OCI-LY1 (cell line): ENCODE measurements around the gene USP46.

Experiments
- EZH2 ChIP-seq: fragments of 200-600 bp; sonication (generic), shearing (Covaris generic); IDR thresholded peaks from 2 replicates; pipeline ENCODE4 v1.8.0; 2017; ENCODE audit warnings: borderline replicate concordance, mixed run types, mild to moderate bottlenecking, antibody characterized with exemption, low read length, moderate library complexity, mixed read lengths
- TF ChIP-seq, protein P1 (sequence below): fragments of 200-600 bp; sonication (generic), shearing (Covaris generic); IDR thresholded peaks from 2 replicates; pipeline ENCODE4 v1.5.1; 2017; ENCODE audit warnings: mild to moderate bottlenecking, antibody characterized with exemption, low read length, moderate library complexity, mixed read lengths

DNA sequence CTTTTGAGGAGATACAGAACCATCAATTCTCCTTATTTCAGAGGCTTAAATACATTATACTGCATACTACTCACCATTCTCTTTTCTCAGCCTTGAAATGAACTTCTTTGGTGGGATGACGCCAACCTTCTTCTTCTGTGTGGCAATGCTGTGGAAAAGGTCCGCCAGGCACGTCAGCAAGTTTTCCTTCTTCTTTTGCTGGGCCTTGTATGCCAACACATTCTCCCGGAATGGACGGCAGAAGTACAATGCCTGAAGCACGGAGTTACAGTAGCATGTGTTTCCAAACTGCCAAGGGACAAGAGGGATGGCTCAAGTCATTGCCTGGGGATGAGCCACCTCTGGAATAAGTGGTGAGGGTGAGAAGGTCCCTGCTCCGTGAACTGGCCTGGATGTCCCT, 31.2 kb downstream of the USP46 start:
- TF ChIP-seq, protein P1, sequence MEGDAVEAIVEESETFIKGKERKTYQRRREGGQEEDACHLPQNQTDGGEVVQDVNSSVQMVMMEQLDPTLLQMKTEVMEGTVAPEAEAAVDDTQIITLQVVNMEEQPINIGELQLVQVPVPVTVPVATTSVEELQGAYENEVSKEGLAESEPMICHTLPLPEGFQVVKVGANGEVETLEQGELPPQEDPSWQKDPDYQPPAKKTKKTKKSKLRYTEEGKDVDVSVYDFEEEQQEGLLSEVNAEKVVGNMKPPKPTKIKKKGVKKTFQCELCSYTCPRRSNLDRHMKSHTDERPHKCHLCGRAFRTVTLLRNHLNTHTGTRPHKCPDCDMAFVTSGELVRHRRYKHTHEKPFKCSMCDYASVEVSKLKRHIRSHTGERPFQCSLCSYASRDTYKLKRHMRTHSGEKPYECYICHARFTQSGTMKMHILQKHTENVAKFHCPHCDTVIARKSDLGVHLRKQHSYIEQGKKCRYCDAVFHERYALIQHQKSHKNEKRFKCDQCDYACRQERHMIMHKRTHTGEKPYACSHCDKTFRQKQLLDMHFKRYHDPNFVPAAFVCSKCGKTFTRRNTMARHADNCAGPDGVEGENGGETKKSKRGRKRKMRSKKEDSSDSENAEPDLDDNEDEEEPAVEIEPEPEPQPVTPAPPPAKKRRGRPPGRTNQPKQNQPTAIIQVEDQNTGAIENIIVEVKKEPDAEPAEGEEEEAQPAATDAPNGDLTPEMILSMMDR = no peak
- TF ChIP-seq EZH2 = no peak
